K562 (cell line): ENCODE measurements around the gene MRPL41. TPM values are rescaled to one million over a fixed set of nuclear protein-coding genes. Genes with fewer than 3 reads are reported as not detected.

Source experiments
- ARID3B ChIP-seq: fragments of 250-450 bp; sonication (Bioruptor Pico); IDR thresholded peaks from 2 replicates; pipeline ENCODE4 v1.4.0; 2020; ENCODE audit warnings: borderline replicate concordance
- ATF3 ChIP-seq, 2 experiments: fragments of 450-650 bp in 1 of 2; sonication (generic) in 1 of 2; formaldehyde crosslinking in 1 of 2; IDR thresholded peaks in 1 of 2; conservative IDR thresholded peaks in 1 of 2; 2 replicates each; pipeline versions ENCODE4 v1.6.1 to v1.8.1; 2016 to 2023; ENCODE audit warnings: mild to moderate bottlenecking in 2 of 2, moderate library complexity in 2 of 2, inconsistent platforms in 1 of 2, missing genetic modification reagents in 1 of 2
- BCOR ChIP-seq: fragments of 450-650 bp; IDR thresholded peaks from 2 replicates; pipeline ENCODE4 v1.6.1; 2016
- C11orf30 ChIP-seq: fragments of 450-650 bp; IDR thresholded peaks from 2 replicates; pipeline ENCODE4 v1.6.1; 2016; ENCODE audit warnings: low read depth, mild to moderate bottlenecking
- E2F1 ChIP-seq: sonication (generic); formaldehyde crosslinking; IDR thresholded peaks from 2 replicates; pipeline ENCODE4 v1.8.1; 2023; ENCODE audit warnings: mild to moderate bottlenecking, missing genetic modification reagents, moderate library complexity
- LARP7 ChIP-seq: fragments of 450-650 bp; IDR thresholded peaks from 2 replicates; pipeline ENCODE4 v1.6.1; 2016
- MEF2D ChIP-seq: conservative IDR thresholded peaks from 2 replicates; pipeline ENCODE4 v1.6.1; 2016; ENCODE audit warnings: low read depth, missing genetic modification characterization, missing compliant biosample characterization
- NBN ChIP-seq: fragments of 450-650 bp; IDR thresholded peaks from 2 replicates; pipeline ENCODE4 v1.6.1; 2016; ENCODE audit warnings: low read depth, mild to moderate bottlenecking
- NONO ChIP-seq, 2 experiments: fragments of 200-400 bp in 1 of 2; fragments of 450-650 bp in 1 of 2; formaldehyde crosslinking in 1 of 2; IDR thresholded peaks; 2 replicates each; pipeline ENCODE4 v1.6.1; 2017; ENCODE audit warnings: low read depth in 2 of 2, mild to moderate bottlenecking in 2 of 2, moderate library complexity in 2 of 2, low read length in 1 of 2
- PPARD ChIP-seq: fragments of 250-450 bp; sonication (Bioruptor Pico); IDR thresholded peaks from 2 replicates; pipeline ENCODE4 v1.8.0; 2022; ENCODE audit warnings: inconsistent platforms, mild to moderate bottlenecking, moderate library complexity
- RFX7 ChIP-seq: fragments of 250-450 bp; sonication (Bioruptor Pico); IDR thresholded peaks from 2 replicates; pipeline ENCODE4 v1.5.1; 2021; ENCODE audit warnings: mild to moderate bottlenecking
- TFAP4 ChIP-seq: sonication (generic); formaldehyde crosslinking; IDR thresholded peaks from 2 replicates; pipeline ENCODE4 v1.8.0; 2022; ENCODE audit warnings: missing genetic modification reagents, mild to moderate bottlenecking, moderate library complexity, borderline replicate concordance
- XRCC4 ChIP-seq: IDR thresholded peaks from one replicate; pipeline ENCODE4 v1.6.1; 2011; ENCODE audit not compliant: insufficient read depth, insufficient read length; ENCODE audit errors: extremely low read depth
- ZNF589 ChIP-seq: fragments of 200-800 bp; sonication (Bioruptor generic); IDR thresholded peaks from 2 replicates; pipeline ENCODE4 v1.6.1; 2016; ENCODE audit warnings: low read depth, missing genetic modification characterization, missing compliant biosample characterization
- ZNF695 ChIP-seq: fragments of 450-650 bp; formaldehyde crosslinking; IDR thresholded peaks from 2 replicates; pipeline ENCODE4 v1.4.0; 2020; ENCODE audit warnings: mild to moderate bottlenecking, moderate library complexity
- polyA plus RNA-seq, 8 experiments: library from polyadenylated mRNA; depleted of rRNA in 4 of 8; stranded (reverse) in 5 of 8; unstranded in 3 of 8; fragments of >200 nt; fragmentation: Nextera tagmentation in 2 of 8; fragmentation: Illumina TruSeq in 1 of 8; extraction: Ambion mirVana in 2 of 8; extraction: Trizol in 1 of 8; gene quantifications; 2 replicates each; pipeline versions ENCODE4 v1.2.1 to v1.2.3, GENCODE V29; 2011 to 2014; ENCODE audit warnings: inconsistent platforms in 1 of 8, missing spikeins in 1 of 8
- total RNA-seq, 7 experiments: library from RNA; depleted of rRNA in 6 of 7; stranded (reverse); fragments of >200 nt in 6 of 7; fragmentation: Illumina TruSeq in 2 of 7; extraction: Trizol in 2 of 7; gene quantifications; 2 replicates each; pipeline versions ENCODE4 v1.2.1 to v1.2.3, GENCODE V29; 2011 to 2021; ENCODE audit warnings: low replicate concordance in 1 of 7
- TF ChIP-seq, protein P1 (sequence below): fragments of 450-650 bp; IDR thresholded peaks from 2 replicates; pipeline ENCODE4 v1.6.1; 2018; ENCODE audit not compliant: partially characterized antibody
- TF ChIP-seq, protein P2 (sequence below): sonication (generic); formaldehyde crosslinking; IDR thresholded peaks from 2 replicates; pipeline ENCODE4 v1.9.0; 2022; ENCODE audit warnings: mild to moderate bottlenecking, missing genetic modification reagents

Gene MRPL41
- total and polyA plus RNA-seq, 9 of the 15 experiments (the other 6 are each of a cell fraction or from before 2014, with no cell fraction given) = 2.6 to 259 (median 21.6) TPM

GRCh38 chr9:137575716-137576411, 24.2 kb downstream of the MRPL41 start (continued):
- TF ChIP-seq ATF3 (IDR thresholded peaks at IDR 0.05) (0 out of 2 replicates have a peak, but pooled peaks have one; percentile 7), ATF3 (CRISPR knock-in tag; conservative IDR thresholded peaks at IDR 0.05) (no peak), NBN (no peak), NONO (IDR thresholded peaks at IDR 0.05; ENCODE audit: low read depth in 2 of 2, low read length in 1 of 2) (no peak), C11orf30 (peak; percentile 14; the same call in 1 of the 2 replicates), E2F1 (CRISPR knock-in tag) (no peak), ZNF695 (CRISPR knock-in tag) (no peak), ZNF589 (CRISPR knock-in tag) (peak; percentile 5; the same call in 1 of the 2 replicates), TFAP4 (CRISPR knock-in tag) (no peak), ARID3B (CRISPR knock-in tag) (no peak), PPARD (no peak), RFX7 (no peak), BCOR (no peak), LARP7 (no peak), XRCC4 (no peak), MEF2D (tag) (0 out of 2 replicates have a peak, but pooled peaks have one; percentile 40)
- TF ChIP-seq, protein P1, sequence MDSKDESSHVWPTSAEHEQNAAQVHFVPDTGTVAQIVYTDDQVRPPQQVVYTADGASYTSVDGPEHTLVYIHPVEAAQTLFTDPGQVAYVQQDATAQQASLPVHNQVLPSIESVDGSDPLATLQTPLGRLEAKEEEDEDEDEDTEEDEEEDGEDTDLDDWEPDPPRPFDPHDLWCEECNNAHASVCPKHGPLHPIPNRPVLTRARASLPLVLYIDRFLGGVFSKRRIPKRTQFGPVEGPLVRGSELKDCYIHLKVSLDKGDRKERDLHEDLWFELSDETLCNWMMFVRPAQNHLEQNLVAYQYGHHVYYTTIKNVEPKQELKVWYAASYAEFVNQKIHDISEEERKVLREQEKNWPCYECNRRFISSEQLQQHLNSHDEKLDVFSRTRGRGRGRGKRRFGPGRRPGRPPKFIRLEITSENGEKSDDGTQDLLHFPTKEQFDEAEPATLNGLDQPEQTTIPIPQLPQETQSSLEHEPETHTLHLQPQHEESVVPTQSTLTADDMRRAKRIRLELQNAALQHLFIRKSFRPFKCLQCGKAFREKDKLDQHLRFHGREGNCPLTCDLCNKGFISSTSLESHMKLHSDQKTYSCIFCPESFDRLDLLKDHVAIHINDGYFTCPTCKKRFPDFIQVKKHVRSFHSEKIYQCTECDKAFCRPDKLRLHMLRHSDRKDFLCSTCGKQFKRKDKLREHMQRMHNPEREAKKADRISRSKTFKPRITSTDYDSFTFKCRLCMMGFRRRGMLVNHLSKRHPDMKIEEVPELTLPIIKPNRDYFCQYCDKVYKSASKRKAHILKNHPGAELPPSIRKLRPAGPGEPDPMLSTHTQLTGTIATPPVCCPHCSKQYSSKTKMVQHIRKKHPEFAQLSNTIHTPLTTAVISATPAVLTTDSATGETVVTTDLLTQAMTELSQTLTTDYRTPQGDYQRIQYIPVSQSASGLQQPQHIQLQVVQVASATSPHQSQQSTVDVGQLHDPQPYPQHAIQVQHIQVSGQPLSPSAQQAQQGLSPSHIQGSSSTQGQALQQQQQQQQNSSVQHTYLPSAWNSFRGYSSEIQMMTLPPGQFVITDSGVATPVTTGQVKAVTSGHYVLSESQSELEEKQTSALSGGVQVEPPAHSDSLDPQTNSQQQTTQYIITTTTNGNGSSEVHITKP = peak; percentile 23
- TF ChIP-seq, protein P2, sequence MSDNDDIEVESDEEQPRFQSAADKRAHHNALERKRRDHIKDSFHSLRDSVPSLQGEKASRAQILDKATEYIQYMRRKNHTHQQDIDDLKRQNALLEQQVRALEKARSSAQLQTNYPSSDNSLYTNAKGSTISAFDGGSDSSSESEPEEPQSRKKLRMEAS (CRISPR knock-in tag) = peak; percentile 49; the same call in 1 of the 2 replicates
